HG03439 (cell line): Measurements from ENCODE around the gene NDUFA13.

Experiments
- ATAC-seq: cut with Tn5 transposase; IDR thresholded peaks from one replicate; pipeline ENCODE4 v1.9.1; 2021; ENCODE audit warnings: mild to moderate bottlenecking, moderate library complexity; ENCODE audit not compliant: unreplicated experiment

The NDUFA13 gene

DNA sequence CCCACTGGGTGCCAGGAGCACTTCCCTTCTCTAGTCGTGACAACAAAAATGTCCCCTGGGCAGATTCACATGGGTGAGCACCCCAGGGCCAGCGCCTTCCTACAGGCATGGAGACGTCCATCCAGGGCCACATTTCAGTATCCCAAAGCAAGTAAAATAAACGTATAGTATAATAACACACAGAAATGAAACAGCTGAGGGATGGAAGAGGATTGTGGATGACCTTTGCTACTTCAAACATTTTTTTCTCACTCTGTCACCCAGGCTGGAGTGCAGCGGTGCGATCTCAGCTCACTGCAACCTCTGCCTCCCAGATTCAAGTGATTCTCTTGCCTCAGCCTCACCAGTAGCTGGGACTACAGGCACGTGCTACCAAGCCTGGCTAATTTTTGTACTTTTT is 50.3 kb downstream of the NDUFA13 start:
- no peak for ATAC-seq

DNA sequence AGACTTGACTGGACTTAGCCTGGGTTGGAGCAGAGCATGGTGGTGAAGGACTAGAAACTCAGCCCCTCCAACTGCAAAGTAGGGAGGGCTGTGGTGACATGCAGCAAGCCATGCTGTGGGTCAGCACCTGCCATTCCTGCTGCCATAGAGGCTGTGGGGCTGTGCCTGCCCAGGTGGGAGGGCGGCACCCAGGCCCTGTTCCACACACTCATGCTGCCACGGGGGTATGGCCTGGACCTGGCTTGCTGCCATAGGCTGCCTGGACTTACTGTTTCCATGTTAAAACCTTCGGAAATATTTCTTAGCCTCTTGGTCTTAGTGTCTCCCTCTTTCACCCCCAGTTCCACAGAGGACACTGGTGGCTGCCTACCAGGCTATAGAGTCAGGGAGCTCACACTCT is 51.4 kb downstream of the NDUFA13 start:
- no peak for ATAC-seq

DNA sequence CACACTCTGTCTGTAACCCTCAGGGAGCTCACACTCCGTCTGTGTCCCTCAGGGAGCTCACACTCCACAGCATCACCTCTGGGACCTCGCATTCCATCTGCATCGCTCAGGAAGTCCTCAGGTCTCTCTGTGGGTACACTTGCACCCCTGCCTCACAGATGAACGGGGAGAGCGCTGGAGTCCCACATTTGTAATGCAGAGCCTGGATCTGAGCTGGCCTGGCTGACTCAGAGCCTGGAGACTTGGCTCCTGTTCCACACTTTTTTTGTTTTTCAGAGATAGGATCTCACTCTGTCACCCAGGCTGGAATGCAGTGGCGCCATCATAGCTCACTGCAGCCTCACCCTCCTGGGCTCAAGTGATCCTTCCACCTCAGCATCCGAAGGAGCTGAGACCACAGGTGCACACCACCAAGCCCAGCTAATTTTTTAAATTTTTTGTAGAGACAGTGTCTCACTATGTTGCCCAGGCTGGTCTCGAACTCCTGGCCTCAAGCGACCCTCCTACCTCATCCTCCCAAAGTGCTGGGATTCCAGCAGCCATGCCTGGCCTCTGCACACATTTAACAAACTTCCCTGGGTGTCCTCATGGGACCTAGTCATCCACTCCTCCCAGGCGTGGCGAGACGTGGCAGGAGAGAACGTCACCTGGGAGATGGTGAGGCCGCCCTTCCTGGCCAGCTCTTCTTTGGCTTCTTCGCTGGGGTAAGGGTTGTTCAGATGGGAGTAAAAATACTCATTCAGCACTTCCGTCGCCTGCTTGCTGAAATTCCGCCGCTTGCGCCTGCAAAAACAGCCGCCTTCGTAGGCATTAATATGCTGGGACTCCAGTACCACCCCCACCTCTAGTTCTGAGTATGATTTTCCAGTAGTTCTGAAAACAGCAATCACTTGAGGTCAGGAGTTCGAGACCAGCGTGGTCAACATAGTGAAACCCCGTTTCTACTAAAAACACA is 53.1 kb downstream of the NDUFA13 start:
- no peak for ATAC-seq

DNA sequence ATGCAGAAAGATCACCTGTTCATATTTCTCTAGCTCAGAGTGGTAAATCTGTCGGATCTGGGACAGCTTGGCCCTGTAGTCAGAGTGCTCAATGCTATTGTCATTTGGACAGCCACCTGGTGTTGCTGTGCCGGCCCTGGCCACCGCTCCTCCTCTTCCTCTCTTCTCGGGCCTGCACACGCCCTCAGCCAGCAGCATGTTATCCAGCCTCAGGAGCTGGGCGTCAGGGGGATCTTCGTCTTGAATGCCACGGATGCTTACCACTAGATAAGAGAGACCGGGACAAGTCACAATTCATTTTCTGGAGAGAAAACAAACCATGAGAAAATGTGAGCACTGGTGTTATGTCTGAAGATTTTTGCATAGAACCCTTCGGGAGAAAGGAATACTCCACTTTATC is 54.5 kb downstream of the NDUFA13 start:
- ATAC-seq: no peak

DNA sequence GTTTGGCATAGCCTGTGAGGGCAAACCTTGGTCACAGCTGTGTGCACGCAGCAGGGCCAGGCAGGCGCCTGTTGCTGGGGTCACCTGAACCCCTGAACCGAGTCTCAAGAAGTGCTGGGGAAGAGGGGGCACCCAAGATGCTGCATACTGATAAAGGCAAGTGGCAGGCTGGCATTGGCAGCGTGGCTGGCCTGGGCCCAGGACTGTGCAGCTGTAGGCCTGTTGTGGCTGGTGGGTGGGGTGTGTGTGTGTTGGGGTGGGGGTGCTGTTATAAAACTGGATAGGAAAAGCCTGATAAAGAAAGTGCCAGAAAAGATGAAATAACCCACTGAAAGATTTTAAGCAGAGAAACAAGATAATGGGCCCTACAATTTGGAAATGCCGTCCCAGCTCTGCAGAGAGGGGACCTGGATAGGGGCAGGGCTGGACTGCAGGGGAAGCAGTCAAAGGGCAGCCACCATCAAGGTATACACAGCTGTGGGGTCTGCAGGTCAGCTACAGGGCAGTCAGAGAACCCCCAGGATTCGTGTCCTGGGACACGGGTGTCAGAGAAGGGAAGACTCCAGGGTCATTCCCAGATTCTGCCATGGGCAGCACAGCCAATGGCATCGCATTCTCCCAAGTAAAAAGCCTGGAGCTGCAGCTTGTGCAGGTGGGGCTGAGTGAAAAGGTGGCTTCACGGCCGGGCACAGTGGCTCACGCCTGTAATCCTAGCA is 55.2 kb downstream of the NDUFA13 start:
- no peak for ATAC-seq

DNA sequence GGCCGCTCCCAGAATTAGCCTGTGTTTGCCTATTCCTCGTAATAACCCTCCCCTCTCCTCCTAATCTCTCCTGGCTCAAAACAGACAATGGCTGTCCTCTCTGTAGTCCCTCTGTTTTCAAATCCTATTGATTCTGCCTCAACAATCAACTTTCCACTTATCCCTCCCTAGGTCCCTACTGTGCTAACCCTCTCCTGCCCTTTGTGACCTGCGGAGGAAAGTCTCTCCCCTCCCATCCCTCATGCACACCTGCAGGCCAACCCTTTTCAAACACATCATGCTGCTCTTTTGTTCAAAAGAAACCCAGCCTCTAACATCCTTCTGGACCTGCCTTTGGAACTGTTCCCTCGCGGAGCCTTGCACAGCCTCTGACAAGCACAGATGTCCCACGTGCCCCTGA is 59.4 kb downstream of the NDUFA13 start:
- no peak for ATAC-seq
